ENCODE data around the gene RAB11FIP5.
"Not testable (repeated sequence)": the region's sequence is repeated elsewhere in the genome, so short reads cannot be mapped to it uniquely, and the experiment has no call there.

RAB11FIP5 gene

DNA sequence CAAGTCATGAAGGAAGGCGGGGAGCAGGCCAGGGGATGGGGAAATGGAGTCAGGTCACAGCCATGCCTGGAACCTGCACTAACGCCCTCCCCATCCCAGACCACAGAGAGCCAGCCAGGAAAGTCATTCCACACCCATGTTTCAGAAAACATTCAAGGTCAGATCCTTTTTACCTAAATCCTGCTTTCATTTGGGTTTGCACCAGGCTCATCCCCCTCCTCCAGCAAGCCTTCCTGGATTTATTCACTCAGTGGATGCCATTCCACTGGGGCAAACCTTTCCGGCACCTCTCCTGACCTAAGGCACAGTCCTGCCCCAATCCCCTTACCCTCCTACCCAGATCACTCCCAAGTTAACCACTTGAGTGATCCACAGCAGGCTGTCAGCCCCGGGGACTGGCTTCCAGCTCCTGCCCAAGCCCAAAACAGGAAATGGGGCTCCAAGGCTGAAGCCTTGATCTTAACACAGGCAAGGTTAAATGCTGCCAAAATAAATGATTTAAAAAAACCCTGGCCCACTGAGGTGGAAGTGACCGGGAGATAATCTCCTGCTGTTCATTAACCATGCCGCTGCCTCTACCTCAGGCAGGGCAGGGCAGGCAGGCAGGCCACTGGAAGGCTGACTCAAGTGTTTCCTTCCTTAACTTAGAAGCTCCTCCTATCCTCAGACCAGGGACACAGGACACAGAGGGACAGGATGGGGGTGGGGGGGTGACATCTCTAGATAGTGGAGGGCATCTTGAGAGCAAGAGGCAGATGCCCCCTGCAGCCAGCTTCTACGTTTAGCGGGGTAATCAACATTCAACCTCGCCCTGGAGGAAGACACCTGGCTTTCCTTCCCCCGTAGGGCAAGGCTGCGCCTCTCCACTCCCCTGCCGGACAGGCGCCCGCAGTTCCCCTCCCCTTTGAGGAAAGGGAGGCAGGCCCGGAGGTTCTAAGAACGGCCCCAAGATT is 1.4 kb downstream of the RAB11FIP5 start:
- no peak for DNase-seq

DNA sequence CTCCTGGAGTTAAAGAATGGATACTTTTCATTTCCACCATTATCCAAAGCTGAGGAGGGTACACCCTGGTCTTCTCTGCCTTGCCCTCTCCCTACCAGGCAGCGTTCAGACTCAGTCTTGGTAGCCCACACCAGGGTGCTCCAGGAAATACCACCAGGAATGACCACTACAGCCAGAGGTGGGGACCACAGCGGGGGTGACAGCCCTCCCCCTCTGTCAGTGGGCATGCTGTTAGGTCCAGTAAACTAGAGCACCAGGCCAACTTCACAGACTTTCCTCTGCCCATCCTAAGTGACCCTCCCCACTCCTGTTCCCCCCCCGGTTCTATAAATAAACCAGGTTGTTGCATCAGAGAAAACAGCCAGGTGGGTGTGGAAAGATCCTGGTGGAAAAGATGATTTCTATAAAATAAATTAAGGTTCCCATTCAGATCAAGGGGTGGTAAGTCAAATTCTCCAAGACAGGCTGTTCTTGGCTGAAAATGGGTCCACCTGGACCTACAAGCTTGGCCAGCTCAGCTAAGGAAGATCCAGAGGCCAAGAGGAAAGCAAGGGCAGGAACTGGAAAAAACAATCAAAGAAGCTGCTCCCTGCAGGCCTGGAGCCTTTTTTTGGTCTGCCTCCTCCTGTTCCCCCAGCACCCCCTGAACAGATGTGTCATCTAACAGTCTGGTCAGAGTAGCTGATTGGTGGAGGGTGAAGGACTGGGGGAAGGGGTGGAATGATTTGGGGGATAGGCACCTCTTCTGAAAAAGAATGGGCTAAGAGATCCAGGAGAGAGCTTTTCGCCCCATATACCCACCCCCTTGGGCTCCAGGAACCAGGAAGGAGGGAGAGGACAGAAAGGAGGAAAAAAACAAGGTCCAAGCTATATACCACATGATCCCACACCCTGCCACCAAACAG is 2.3 kb downstream of the RAB11FIP5 start:
- no peak for DNase-seq

DNA sequence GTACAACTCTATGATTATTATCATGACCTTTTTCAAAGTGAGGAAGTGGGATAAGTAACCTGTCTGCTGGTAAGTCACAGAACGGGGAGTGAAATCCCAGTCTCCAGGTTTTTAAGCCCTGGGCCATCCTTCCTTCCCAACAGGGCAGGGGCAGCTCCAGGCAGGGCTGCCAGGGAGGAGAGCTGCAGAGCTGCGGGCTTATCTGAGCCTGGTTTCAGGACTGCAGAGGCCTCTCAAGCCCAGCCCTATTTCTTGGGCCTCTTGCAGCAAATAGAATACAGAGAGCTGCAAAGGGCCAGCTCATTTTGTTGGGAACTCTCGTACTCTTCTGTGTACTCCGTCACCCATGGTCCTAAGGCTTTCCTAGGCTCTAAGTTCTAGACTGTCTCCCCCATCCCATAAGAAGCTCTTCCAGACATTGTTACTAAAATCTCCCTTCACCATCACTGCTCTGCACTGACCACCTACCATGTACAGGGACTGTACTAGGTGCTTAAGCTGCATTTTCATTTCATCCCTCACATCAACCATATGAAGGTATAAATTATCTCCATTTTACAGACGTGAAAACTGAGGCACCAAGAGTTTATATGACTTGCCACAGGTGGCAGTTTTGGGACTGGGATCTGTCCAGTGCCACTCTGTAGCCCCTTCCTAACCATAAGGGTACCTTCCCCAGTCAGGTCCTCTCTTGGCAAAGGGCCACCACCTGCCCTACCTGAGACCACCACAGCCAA is 3.1 kb downstream of the RAB11FIP5 start:
- no peak for DNase-seq

DNA sequence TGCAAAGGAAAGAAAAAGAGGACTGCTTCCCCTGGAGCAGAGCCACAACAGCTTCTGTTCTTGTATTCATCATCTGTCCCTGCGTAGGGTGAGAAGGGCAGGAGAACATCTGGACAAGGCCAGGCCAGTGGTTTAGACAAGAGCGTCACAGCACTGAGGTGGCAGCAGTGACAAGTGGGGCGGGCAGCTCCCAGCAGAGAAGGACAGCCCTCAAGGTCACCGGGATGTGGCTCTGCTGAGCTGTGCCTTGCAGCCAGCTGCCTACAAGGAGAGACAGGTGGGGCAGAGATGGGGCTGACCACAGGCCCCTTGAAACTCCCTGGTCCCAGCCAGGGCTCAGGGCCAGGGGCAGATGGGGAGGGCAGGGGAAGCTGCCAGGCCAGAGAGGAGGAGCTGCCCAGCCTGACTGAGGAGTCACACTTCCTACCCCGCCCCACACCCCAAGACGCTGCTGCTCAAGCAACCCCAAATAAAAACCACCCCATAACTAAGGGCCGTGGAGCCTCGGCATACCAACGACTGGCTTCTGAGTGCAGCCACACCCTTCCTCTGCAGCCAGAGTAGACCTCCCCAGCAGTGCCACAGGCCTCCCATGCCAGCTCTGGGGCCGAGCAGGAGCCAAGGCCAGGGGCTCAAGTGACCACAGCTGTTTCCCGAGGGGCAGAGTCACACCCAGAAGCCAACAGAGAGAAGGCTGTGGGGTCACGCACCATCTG is 5.4 kb downstream of the RAB11FIP5 start:
- DNase-seq: no peak

DNA sequence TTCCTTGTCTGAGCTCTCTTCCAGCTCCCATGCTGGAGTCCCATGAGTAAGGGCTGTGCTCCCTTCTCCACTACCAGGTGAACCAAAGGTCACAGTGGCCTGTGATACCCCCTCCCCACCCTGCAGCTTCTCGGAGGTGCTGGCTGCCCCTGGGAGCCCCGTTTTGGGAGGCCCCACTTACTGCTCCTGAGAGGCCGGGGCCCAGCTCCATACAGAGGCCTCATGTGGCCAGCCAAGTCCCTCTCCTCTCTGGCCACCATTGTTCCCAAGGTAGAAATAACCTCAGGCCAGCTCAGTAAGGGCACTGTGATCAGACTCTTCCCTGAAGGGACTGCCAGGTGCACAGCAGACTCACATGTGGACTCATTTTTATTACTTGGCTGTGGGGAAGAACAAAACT is 6.0 kb downstream of the RAB11FIP5 start:
- no peak for DNase-seq

DNA sequence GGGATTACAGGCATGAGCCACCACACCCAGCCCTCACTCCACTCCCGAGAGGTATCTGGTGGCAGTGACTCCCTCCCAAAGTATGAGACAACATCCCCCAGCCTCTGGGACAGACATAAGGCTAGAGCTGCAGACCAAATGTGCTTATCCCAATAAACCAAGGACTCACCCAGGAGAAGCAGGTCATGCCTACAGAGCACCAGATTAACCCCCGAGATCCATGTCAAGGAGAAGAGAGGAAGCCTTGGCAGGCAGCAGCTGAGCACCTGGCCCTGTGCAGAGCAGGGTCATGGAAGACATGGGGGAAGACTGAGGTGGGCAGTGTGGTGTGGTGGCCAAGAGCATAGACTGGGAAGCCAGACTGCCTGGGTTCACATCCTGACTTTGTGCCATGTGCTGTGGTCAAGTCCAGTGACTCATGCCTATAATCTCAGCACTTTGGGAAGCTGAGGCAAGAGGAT is 7.2 kb downstream of the RAB11FIP5 start:
- no peak for DNase-seq

DNA sequence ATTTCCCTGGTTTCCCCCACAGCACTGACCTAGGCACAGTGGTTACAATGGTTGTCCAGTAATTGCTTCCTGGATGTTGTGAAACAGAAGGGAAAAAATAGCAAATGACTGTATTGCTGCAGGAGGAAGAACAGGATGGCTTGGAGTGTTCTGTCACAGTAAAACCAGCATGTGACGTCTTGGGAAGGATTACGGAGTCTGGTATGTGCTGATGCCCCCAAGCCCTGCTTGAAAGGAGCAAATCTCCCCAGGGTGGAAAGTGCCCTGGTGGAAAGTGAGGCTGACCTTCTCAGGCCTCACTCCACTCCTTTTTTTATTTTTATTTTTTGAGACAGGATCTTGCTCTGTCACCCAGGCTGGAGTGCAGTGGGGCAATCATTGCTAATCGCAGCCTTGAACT is 7.8 kb downstream of the RAB11FIP5 start:
- DNase-seq: no peak

DNA sequence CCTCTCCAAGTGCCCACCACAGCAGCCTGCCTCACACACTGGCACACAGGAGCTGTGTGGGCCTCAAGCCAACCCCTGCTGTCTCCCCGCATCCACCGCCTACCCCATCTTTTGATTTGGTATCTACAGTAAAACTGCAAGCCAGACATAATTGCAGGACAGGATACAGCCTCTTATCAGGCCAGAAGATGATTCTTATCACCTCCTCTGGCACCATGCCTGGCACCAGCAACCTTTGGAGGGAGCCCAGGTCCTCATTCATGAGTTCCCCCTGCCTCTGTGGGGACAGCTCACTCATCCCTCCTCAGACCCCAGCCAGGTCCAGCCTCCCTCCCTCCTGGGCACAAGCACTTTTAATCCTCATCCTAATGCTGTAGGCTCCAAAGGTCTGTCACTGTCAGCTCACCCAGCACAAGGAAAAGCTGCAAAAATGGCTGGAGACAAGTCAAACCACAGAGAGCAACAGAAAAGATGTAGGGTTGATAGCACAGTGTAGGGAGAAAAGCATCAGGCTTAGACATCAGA is 9.7 kb downstream of the RAB11FIP5 start:
- no peak for DNase-seq

DNA sequence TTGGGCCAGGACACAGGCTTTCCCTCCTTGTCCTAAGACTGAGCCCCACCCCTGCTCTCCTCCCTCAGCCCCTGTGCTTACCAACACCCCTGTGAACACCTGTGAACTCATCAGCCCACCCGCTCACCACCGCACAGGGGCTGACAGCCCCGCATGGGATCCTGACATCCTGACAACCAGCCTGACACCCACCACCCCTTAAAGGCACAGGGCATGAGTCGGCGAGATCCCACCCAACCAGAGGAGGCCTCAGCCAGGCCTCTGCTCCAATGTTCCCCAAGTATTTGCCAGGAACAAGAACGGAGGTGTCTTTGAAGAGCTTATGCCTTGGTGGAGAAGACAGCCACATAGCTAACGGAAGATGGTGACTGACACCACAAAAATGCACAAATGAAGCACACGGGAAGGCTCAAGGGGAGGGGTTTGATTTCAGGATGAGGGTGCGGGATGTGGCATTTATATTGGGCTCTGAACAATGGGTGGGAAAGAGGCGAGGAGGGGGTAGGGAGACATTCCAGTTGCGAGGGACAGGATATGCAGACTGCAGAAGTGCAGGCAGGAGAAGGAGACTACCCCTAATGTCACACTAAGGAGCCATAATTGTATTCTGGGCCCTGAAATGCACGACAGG is 11.0 kb downstream of the RAB11FIP5 start:
- DNase-seq: no peak

DNA sequence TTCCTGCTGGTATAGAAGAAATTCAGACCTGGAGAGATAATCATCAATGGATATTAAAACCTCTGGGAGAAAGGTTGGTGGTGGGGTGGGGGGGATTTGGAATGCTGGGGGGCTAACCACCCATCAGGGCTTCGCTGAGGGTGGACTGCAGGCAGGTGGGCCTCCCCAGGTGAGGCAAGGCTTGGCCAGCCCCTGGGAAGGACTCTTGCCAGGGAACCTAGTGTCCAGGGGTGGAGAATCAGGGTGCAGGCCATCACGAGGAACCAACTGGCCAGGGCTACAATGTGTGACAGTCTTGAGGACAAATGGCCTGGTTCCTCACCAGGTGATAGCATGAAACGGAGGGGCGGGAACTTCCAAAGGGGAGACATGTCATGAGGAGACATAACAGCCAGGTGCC is 11.8 kb downstream of the RAB11FIP5 start:
- no peak for DNase-seq

DNA sequence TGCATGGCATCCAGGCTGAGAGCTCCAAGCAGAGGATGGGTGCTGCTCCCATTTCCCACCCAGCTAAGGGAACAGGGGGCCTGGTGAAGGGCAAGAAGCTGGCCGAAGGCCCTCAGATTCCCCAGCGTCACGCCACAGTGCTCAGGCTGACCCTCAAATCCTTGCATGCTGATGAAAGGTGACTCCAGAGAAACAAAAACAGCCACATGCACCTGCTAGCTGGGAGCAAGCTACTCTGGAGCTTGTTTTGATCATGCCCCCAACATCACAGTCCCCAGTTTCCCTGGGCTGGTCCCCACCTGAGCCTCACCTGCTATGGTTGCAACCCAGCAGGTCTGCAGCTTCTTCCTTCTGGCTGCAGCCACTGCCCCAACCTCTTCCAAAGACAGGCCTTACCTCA is 13.3 kb downstream of the RAB11FIP5 start:
- DNase-seq: no peak

DNA sequence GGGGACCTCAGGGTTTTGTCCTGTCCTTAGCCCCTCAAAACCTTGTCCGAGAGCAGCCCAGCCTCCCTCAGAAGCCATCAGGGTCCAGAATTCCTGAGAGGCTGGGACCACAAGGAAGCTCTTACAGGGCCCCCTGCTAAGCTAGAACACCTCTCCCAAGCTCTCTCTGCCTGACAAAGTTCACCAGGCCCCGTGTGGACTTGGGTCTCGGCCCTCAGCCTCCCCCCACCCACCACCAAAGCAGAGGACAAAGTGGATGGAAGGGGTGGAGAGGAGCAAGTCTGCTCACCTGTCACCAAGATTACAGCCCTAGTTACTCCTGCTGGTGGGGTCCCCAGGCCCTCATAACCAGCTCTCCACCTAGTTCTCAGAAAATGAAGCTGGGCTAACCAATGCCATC is 16.8 kb downstream of the RAB11FIP5 start:
- no peak for DNase-seq

DNA sequence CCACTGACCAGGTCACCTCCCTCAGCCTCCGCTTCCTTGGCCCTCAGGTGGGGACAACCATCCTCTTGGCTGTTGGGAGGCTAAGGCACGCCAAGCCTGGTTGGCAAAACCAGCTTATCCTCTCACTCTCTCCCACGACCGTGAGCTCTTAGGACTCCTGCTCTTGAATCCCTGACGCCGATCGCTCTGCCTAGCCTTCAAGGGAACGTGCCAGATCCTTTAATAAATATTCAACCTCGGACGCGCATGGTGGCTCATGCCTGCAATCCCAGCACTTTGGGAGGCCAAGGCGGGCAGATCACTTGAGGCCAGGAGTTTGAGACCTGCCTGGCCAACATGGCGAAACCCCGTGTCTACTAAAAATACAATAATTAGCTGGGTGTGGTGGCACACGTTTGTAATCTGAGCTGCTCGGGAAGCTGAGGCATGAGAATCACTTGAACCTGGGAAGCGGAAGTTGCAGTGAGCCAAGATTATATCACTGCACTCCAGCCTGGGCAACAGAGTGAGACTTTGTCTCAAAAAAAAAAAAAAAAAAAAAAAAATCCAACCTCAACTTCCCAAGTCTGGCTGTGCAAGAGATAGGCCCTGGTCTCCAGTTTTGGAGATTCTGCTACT is 19.0 kb downstream of the RAB11FIP5 start:
- DNase-seq: not testable (repeated sequence)

DNA sequence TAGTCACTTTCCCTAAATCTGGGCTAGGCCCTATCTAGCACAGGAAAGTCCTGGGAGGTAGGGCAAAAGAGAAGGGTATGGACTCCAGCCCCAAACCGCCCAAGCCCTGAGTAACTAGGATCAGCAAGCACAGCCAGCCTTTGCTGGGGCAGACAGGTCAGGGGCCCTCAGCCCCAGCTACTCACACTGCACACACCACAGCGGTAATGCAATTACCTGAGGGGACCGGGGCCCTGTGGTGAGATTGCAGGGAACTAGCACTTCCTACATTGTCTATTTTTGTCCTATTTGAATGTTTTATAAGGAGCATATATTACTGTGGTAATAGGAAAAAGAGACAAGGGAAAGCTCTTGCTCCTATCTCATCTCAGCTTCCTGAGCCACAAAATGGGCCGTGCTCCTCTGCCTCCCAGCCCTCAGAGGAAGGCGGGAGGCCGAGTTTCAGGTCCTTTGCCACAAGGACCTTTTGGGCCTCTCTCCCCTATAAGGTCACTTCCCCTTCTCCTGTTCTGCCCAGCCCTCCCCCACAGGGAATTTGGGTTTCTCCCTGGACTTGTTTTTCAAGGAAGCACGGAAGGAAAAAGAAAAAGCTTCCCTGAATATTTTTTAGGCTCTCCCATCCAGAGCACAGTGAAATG is 20.5 kb downstream of the RAB11FIP5 start:
- DNase-seq: no peak

DNA sequence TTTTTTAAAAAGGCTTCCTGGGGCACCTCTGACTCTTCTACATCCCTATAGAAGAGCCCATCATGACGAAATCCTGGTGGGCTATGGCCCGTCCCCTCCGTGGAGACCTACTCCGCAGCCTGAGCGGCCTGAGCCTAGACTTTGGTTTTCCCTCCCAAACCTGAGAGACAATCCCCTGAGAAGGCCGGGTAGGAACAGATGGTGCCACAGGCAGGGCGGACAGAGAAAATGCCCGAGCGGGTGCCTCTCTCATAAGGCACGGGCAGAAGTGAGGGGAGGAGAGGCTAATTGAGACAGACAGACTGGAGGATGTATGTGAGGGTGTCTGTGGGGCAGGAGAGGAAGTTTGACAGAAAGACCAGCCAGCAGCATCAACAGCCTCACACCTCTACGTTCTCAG is 21.1 kb downstream of the RAB11FIP5 start:
- DNase-seq: no peak

DNA sequence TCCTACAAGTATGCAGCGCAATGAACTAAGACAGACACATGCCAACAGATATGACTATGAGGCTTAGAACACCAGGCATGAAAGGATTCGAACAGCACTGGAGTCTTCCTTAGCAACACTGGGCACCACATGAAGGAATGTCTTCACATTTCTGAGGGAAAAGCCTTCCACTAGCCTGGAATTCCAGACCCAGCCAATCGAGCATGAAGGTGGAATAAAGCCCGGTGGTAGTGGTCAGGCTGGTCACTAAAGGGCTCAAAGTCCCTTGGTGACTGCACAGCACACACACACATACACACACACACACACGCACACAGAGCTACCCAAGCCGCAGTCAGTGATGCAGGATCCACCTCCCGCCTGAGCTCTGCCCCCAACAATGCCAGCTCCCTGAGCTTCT is 21.6 kb downstream of the RAB11FIP5 start:
- DNase-seq: no peak

DNA sequence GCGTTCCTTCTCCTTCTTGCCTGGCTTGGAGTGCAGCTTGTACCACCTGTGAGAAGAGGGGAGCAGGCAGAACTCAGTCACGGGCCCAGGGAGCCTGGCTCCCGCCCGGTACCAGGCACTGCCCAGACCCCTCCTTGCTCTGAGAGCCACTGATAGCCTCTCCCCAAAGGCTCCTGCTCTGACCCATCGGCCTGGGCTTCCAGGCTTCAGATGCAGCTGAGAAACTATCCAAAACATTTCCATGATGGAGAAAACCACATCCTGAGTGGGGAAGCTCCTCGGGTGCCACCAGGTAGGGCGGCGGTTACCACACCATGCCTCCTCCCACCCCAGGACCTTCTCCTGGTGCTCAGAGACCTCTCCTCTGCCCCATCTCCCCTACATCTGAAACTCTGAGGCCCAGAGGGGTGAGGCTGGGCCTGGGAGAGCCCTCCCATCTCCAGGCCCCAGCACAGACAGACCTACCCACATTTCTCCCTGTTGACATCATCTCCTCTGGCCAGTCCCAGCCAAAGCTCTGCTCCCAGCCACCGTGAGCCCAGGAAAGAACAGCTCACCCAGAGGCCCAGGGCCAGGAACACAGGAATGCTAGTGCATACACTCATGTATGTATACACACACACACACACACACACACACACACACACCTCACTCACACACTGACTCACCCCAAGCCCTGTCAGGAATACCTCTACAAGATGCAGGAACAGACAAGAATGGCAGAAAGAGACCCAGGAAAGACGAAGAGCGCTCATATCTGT is 23.3 kb downstream of the RAB11FIP5 start:
- DNase-seq: no peak

DNA sequence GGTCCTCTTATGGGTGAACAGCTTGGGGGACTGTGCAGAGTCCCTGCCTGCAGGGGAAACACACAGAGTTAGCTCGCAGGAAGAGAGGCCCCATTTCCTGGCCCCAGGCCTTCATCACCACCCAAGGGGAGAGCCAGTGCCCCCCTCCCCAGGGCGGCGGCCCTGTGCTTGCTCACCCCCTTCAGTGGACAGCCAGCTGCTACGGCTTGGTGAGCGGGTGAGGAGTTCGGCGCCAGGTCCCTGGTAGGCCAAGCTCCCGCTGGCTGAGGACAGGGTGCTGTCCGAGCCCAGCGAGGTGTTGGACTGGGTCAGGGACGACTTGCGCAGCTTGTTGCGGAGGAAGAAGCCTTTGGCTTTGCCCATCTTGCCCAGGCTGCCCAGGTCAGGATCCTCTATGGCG is 24.0 kb downstream of the RAB11FIP5 start:
- no peak for DNase-seq

DNA sequence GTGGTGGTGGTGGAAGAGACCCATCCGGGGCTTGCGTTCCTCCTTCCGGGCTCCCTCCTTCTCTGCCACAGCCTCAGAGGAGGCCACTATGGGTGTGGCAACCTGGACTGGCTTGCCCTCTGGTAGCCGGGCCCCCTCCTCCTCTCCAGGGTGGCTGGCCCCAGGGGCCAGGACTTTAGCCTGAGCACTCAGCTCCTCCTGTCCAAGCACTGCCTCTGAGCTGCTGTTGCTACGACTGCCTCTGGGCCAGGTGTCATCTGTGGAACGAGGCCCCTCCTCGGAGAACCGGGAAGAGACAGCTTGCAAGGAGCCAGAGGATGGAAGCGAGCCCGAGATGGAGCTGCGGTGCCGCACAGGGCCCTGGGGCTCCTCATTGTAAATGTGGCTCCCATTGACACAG is 24.5 kb downstream of the RAB11FIP5 start:
- no peak for DNase-seq

DNA sequence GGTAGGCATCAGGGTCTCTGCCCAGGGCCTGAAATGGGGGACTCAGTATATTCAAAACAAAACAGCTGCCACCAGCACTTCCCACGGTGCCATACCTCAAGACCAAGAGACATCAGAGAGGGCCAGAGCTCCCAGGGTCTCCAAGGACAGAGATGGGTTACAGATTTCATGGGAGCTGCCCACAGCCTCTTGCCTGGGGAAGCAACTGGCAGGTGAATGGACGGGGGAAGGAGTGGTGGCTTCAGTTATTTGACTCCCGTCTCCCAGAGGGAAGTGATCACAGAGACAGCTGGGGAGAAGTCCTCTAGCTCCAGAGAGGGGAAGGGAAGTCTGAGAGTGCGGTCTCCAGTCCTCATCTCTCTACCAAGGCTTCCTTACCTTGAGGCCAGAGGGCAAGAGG is 25.4 kb downstream of the RAB11FIP5 start:
- DNase-seq: no peak
